Gastrocnemius medialis (tissue), 4 donors: ENCODE data around the gene SEPTIN5.

ENCODE experiments used
- POLR2A ChIP-seq, 2 donors: fragments of 450-650 bp; IDR thresholded peaks; one replicate each; pipeline ENCODE4 v1.6.1; 2017; ENCODE audit warnings: antibody characterized with exemption in 2 of 2, mild to moderate bottlenecking in 2 of 2, moderate library complexity in 2 of 2
- TF ChIP-seq, protein P1 (sequence below), 5 experiments: fragments of 450-650 bp in 3 of 5; fragments of 200-600 bp in 2 of 5; sonication (generic) in 2 of 5; IDR thresholded peaks in 4 of 5; conservative IDR thresholded peaks in 1 of 5; 1 replicate in 4 of 5; 2 replicates in 1 of 5; pipeline ENCODE4 v1.5.1; 2016 to 2019; ENCODE audit warnings: antibody characterized with exemption in 5 of 5, mild to moderate bottlenecking in 3 of 5, moderate library complexity in 3 of 5

- TF ChIP-seq, protein P1, sequence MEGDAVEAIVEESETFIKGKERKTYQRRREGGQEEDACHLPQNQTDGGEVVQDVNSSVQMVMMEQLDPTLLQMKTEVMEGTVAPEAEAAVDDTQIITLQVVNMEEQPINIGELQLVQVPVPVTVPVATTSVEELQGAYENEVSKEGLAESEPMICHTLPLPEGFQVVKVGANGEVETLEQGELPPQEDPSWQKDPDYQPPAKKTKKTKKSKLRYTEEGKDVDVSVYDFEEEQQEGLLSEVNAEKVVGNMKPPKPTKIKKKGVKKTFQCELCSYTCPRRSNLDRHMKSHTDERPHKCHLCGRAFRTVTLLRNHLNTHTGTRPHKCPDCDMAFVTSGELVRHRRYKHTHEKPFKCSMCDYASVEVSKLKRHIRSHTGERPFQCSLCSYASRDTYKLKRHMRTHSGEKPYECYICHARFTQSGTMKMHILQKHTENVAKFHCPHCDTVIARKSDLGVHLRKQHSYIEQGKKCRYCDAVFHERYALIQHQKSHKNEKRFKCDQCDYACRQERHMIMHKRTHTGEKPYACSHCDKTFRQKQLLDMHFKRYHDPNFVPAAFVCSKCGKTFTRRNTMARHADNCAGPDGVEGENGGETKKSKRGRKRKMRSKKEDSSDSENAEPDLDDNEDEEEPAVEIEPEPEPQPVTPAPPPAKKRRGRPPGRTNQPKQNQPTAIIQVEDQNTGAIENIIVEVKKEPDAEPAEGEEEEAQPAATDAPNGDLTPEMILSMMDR (IDR thresholded peaks at IDR 0.05 in 4 of 5, conservative IDR thresholded peaks at IDR 0.05 in 1 of 5), result no peak
- no peak for TF ChIP-seq POLR2A (IDR thresholded peaks at IDR 0.05)
Measured at GRCh38 chr22:19671316-19671715, 43.0 kb upstream of the SEPTIN5 start.
